HCT116 (cell line): Measurements from ENCODE around the gene AVPR1B. TPM values are rescaled to one million over a fixed set of nuclear protein-coding genes. Genes with fewer than 3 reads are reported as not detected.

ENCODE experiments used
- ATAC-seq: fragments of 200-7000 bp; cut with Tn5 transposase; 2 replicates; pipeline ENCODE4 v1.9.1; 2020; ENCODE audit warnings: mild to moderate bottlenecking, moderate library complexity
- BruUV-seq: library from RNA; stranded (reverse); fragments of 400-500 nt; replicated peaks from 2 replicates; lab custom pipeline; 2021; lab: Mats Ljungman, UMichigan
- CTCF ChIA-PET: fragments of 300-600 bp; sonication (Branson Sonifier 250); formaldehyde crosslinking; loops from one replicate; lab custom pipeline; 2021; ENCODE audit warnings: antibody characterized with exemption; lab: Charles Lee
- POLR2A ChIA-PET: fragments of 300-600, 350-600 bp; sonication (Branson Sonifier 250); formaldehyde crosslinking; loops from one replicate; lab custom pipeline; 2021; ENCODE audit warnings: antibody characterized with exemption; lab: Charles Lee
- RAD21 ChIA-PET, 2 experiments: fragments of 300-600 bp; sonication (Branson Sonifier 250); formaldehyde crosslinking; loops; one replicate each; lab custom pipeline; 2023; ENCODE audit warnings: low total read pairs in 2 of 2; ENCODE audit not compliant: uncharacterized antibody in 2 of 2, unreplicated experiment in 2 of 2, low non-redundant PET in 1 of 2; lab: Charles Lee
- DNase-seq: peaks from one replicate; pipeline ENCODE4 v3.0.0-alpha.2; 2010; ENCODE audit warnings: low read depth, low spot score
- H2AFZ ChIP-seq: fragments of 200-600 bp; shearing (Covaris generic), sonication (generic); 2 replicates; pipeline ENCODE4 v1.6.1; 2017; ENCODE audit warnings: low read depth, mixed run types, mixed read lengths, antibody characterized with exemption, low read length; ENCODE audit not compliant: poor library complexity, severe bottlenecking
- H3K27ac ChIP-seq: 2 replicates; pipeline ENCODE4 v1.5.1; 2012; ENCODE audit warnings: low read depth, low read length
- H3K27me3 ChIP-seq: fragments of 200-600 bp; sonication (generic); 2 replicates; pipeline ENCODE4 v1.6.1; 2016; ENCODE audit warnings: mixed run types, low read length, mixed read lengths; ENCODE audit not compliant: insufficient read depth
- H3K36me3 ChIP-seq, 2 experiments: fragments of 200-500 bp in 1 of 2; fragments of 200-600 bp in 1 of 2; sonication (Bioruptor generic) in 1 of 2; sonication (generic) in 1 of 2; 2 replicates each; pipeline versions ENCODE4 v1.5.1 to v1.6.1; 2014 to 2016; ENCODE audit warnings: low read length in 2 of 2, inconsistent platforms in 1 of 2, mixed read lengths in 1 of 2, mixed run types in 1 of 2; ENCODE audit not compliant: insufficient read depth in 2 of 2, control insufficient read depth in 1 of 2
- H3K4me1 ChIP-seq, 2 experiments: fragments of 200-600 bp in 1 of 2; sonication (generic) in 1 of 2; 2 replicates each; pipeline versions ENCODE4 v1.5.1 to v1.6.1; 2012 to 2017; ENCODE audit warnings: low read length in 2 of 2, inconsistent platforms in 1 of 2, mild to moderate bottlenecking in 1 of 2, mixed read lengths in 1 of 2, mixed run types in 1 of 2, moderate library complexity in 1 of 2; ENCODE audit not compliant: insufficient read depth in 2 of 2, control insufficient read depth in 1 of 2
- H3K4me2 ChIP-seq: fragments of 200-600 bp; sonication (generic); 2 replicates; pipeline ENCODE4 v1.6.1; 2017; ENCODE audit warnings: mixed run types, low read length, mixed read lengths
- H3K4me3 ChIP-seq, 2 experiments: fragments of 200-600 bp in 1 of 2; sonication (generic) in 1 of 2; replicated peaks in 1 of 2; 2 replicates each; pipeline ENCODE4 v1.5.1; 2011 to 2016; ENCODE audit warnings: low read length in 2 of 2, control low read depth in 1 of 2, low read depth in 1 of 2, mild to moderate bottlenecking in 1 of 2, mixed read lengths in 1 of 2, mixed run types in 1 of 2
- H3K79me2 ChIP-seq: fragments of 200-600 bp; sonication (generic); 2 replicates; pipeline ENCODE4 v1.6.1; 2017; ENCODE audit warnings: mild to moderate bottlenecking, mixed run types, low read length, moderate library complexity, mixed read lengths; ENCODE audit not compliant: insufficient read depth
- H3K9ac ChIP-seq: fragments of 200-600 bp; sonication (generic); 2 replicates; pipeline ENCODE4 v1.6.1; 2016; ENCODE audit warnings: low read length, mixed read lengths
- H3K9me2 ChIP-seq: fragments of 200-600 bp; sonication (generic), shearing (Covaris generic); 2 replicates; pipeline ENCODE4 v1.6.1; 2017; ENCODE audit warnings: mixed run types, mild to moderate bottlenecking, moderate library complexity; ENCODE audit not compliant: insufficient read depth
- H3K9me3 ChIP-seq, 2 experiments: fragments of 200-500 bp in 1 of 2; fragments of 200-600 bp in 1 of 2; sonication (Bioruptor generic) in 1 of 2; sonication (generic) in 1 of 2; 2 replicates each; pipeline ENCODE4 v1.6.1; 2014 to 2017; ENCODE audit warnings: low read length in 2 of 2, mixed read lengths in 2 of 2, inconsistent platforms in 1 of 2, low read depth in 1 of 2, mild to moderate bottlenecking in 1 of 2, mixed run types in 1 of 2, moderate library complexity in 1 of 2; ENCODE audit not compliant: control insufficient read depth in 1 of 2, insufficient read depth in 1 of 2
- H4K20me1 ChIP-seq: fragments of 200-600 bp; sonication (generic), shearing (Covaris generic); 2 replicates; pipeline ENCODE4 v1.6.1; 2017; ENCODE audit warnings: mixed run types, mild to moderate bottlenecking, moderate library complexity; ENCODE audit not compliant: insufficient read depth
- CEBPB ChIP-seq: IDR thresholded peaks from 2 replicates; pipeline ENCODE4 v1.6.1; 2012; ENCODE audit warnings: low read depth
- CTCF ChIP-seq, 3 experiments: fragments of 200-600 bp in 1 of 3; sonication (generic) in 1 of 3; IDR thresholded peaks in 2 of 3; conservative IDR thresholded peaks in 1 of 3; 2 replicates each; pipeline ENCODE4 v1.5.1; 2012 to 2017; ENCODE audit warnings: low read depth in 2 of 3, low read length in 2 of 3, antibody characterized with exemption in 1 of 3, borderline replicate concordance in 1 of 3, control low read depth in 1 of 3, mild to moderate bottlenecking in 1 of 3, mixed read lengths in 1 of 3, mixed run types in 1 of 3, moderate library complexity in 1 of 3; ENCODE audit not compliant: insufficient read depth in 1 of 3
- ELF1 ChIP-seq: IDR thresholded peaks from 2 replicates; pipeline ENCODE4 v1.6.1; 2012; ENCODE audit warnings: low read depth, borderline replicate concordance
- EZH2 ChIP-seq: fragments of 200-600 bp; sonication (generic); IDR thresholded peaks from 2 replicates; pipeline ENCODE4 v1.6.1; 2017; ENCODE audit warnings: antibody characterized with exemption, mixed run types
- SIN3A ChIP-seq: IDR thresholded peaks from 2 replicates; pipeline ENCODE4 v1.6.1; 2012; ENCODE audit warnings: low read depth
- TCF7L2 ChIP-seq: IDR thresholded peaks from 2 replicates; pipeline ENCODE4 v1.7.0; 2011; ENCODE audit warnings: borderline replicate concordance, inconsistent platforms; ENCODE audit not compliant: insufficient read depth, insufficient read length; ENCODE audit errors: extremely low read depth
- ZBTB33 ChIP-seq: IDR thresholded peaks from 2 replicates; pipeline ENCODE4 v1.6.1; 2011; ENCODE audit warnings: mild to moderate bottlenecking, low read length, moderate library complexity; ENCODE audit not compliant: insufficient replicate concordance; ENCODE audit errors: extremely low read depth
- intact Hi-C: fragments of 100-400 bp; cut with micrococcal nuclease; formaldehyde crosslinking; loops from 2 replicates; pipeline ENCODE4 v1.10.0; 2022
- total RNA-seq: library from RNA; stranded (reverse); gene quantifications from one replicate; pipeline ENCODE4 v1.2.1, GENCODE V29; 2021; ENCODE audit not compliant: unreplicated experiment
- TF ChIP-seq, protein P1 (sequence below): IDR thresholded peaks from 2 replicates; pipeline ENCODE4 v1.6.1; 2012

Gene AVPR1B
- total RNA-seq, 1 experiment from 2014 or later, result not detected

- DNase-seq (no peak), ATAC-seq (no peak)
- H3K27me3 ChIP-seq, result no peaks in the 10 kb centered on the region
- TF ChIP-seq SIN3A (no peak), CEBPB (no peak), EZH2 (no peak), ZBTB33 (no peak), TCF7L2 (no peak), ELF1 (no peak), CTCF (IDR thresholded peaks at IDR 0.05 in 2 of 3, conservative IDR thresholded peaks at IDR 0.05 in 1 of 3; ENCODE audit: borderline replicate concordance in 1 of 3, insufficient read depth in 1 of 3, low read depth in 2 of 3, low read length in 2 of 3) (no peak)
- TF ChIP-seq, protein P1, sequence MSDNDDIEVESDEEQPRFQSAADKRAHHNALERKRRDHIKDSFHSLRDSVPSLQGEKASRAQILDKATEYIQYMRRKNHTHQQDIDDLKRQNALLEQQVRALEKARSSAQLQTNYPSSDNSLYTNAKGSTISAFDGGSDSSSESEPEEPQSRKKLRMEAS, result no peak
- no peaks in the 10 kb centered on the region for H3K36me3 ChIP-seq
- no peak overlapping the region for H3K9ac ChIP-seq
- BruUV-seq, result no TSS peak
- 0 out of 4 replicates have a peak, but pooled peaks cover 0 to 3% of the 10 kb centered on the region in 2 experiments for H3K4me1 ChIP-seq
- H2AFZ ChIP-seq, result no peak overlapping the region
- H3K4me3 ChIP-seq, result no peak overlapping the region
- ChIA-PET POLR2A (no interaction called here), RAD21 (no interaction called here), CTCF (no interaction called here)
- no peaks in the 10 kb centered on the region for H4K20me1 ChIP-seq
- no peaks in the 10 kb centered on the region for H3K79me2 ChIP-seq
- H3K9me3 ChIP-seq, result no peaks in the 10 kb centered on the region
- intact Hi-C loops, result no loop called here
- H3K4me2 ChIP-seq, result no peak overlapping the region
- no peaks in the 10 kb centered on the region for H3K9me2 ChIP-seq
- no peak overlapping the region for H3K27ac ChIP-seq
Observed at GRCh38 chr1:206081856-206082255, 35.3 kb downstream of the AVPR1B start.
